GM12892 (cell line): ENCODE results near the gene GPATCH2. TPM values are rescaled to one million over a fixed set of nuclear protein-coding genes. Genes with fewer than 3 reads are reported as not detected.

Experiments
- DNase-seq: peaks from one replicate; pipeline ENCODE4 v3.0.0; 2011; ENCODE audit not compliant: insufficient read length
- FAIRE-seq: peaks from 2 replicates; lab custom pipeline; 2011; peaks lifted over from hg19 to GRCh38; lab: Jason Lieb, UNC
- POLR2A ChIP-seq: IDR thresholded peaks from 2 replicates; pipeline ENCODE4 v1.6.1; 2011; ENCODE audit warnings: low read depth, low read length, control low read depth
- POLR2AphosphoS5 ChIP-seq: IDR thresholded peaks from 2 replicates; pipeline ENCODE4 v1.6.1; 2011; ENCODE audit warnings: low read depth, low read length, control low read depth
- TAF1 ChIP-seq: IDR thresholded peaks from 2 replicates; pipeline ENCODE4 v1.6.1; 2011; ENCODE audit warnings: low read depth, mild to moderate bottlenecking, control low read depth, low read length, borderline replicate concordance
- polyA plus RNA-seq: library from polyadenylated mRNA; unstranded; fragments of >200 nt; gene quantifications from one replicate; pipeline ENCODE4 v1.2.1, GENCODE V29; 2012; ENCODE audit warnings: missing spikeins, inconsistent platforms; ENCODE audit not compliant: missing spikeins

GPATCH2 gene
- polyA plus RNA-seq, result 5.0 TPM

GRCh38 chr1:217630711-217631591 lies at the start of gene GPATCH2, which contains the start of gene SPATA17:
GPATCH2 (minus strand) TSS chr1:217631090; CDS start chr1:217630971, 119 bp downstream.
SPATA17 (plus strand) TSS chr1:217631344; CDS start chr1:217631379, 35 bp downstream.
- FAIRE-seq (peak; percentile 88), DNase-seq (peak; percentile 55)
- peak; percentile 48; the same call in 1 of the 2 replicates for TF ChIP-seq POLR2AphosphoS5
- TF ChIP-seq POLR2A, result peak; percentile 82
- peak; percentile 86; the same call in 1 of the 2 replicates for TF ChIP-seq TAF1

DNA sequence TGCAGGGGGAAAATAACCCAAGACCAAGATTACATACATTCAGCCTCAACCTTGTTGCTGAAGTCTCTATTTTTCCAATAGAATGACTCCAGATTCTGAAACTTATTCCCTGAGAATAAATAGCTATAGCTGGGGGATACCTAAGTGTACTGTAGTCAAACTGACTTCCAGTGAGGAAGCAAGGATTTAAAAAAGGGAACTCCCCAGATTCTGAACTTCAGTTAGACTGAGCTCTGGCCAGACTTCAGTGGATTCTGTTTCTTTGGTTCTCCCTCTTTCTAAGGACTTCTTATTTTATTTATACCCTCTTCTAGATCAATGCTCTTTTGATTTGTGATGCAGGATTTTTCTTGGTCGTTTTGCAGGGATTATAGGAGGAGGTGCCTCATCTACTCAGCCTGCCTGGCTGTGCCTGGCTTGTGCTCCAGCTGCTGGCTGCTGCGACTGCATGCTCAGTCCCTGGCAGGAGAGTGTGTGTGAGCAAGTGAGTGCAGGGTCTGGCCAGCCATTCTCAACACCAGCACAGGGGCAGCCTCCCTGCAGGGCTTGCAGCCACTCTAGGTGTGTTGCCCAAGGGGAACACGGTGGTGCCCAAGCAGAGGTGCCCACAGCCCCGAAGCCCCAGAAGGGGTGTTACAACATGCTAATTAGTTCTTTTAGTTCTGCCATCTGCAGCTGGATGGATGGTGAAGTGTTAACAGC lies 43.3 kb upstream of the GPATCH2 start:
- no peak for DNase-seq

DNA sequence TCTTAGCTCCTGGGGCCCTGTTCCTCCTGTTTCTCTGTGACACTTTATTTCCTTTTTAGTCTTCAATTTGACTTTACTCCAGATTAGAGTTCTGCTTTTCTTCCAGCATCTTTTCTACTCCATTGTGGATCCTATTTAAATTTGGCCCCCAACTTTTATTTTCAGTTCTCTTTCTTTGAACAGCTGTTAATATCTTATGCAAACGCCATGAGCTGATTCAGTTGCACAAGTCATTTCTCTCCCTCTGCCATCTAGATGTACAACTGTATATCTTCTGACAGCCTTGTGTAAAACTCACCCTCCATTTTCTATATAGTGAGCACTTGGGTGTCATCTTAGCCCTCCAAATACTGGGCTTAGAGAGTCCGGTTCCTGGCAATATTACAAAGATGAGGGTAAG lies 42.5 kb upstream of the GPATCH2 start:
- no peak for FAIRE-seq
- DNase-seq, result no peak
- TF ChIP-seq POLR2A (no peak), TAF1 (no peak), POLR2AphosphoS5 (no peak)

More for the DNA sequence above, 43.3 kb upstream of the GPATCH2 start:
- FAIRE-seq, result no peak
- TF ChIP-seq TAF1, result no peak

DNA sequence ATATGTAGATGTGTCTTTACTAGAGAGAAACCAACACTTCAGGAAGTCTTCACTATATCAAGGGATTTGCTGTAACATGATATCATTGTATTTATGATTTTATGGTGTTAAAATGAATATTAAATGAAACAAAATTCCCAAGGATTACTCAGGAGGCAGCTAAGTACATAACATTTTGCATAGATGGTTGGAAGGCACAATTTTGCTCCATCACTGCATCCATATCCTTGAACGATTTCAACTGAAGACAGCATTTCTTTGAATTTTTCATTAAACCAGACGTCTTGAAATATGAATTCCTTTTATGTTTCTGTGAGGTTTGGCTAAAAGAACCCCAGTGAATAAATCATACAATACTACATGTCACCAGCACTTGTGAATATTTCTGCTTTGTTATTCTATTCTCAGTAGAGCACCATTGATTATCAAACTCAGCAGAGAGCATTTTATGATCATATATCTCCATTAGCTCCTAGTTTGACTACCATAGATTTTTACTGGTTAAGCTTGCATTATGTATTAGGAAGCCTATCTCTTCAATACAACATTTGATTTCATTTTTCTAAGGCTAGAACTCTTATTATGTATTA lies 37.6 kb upstream of the GPATCH2 start:
- TF ChIP-seq TAF1 (no peak), POLR2AphosphoS5 (no peak), POLR2A (no peak)
- no peak for FAIRE-seq
- no peak for DNase-seq

- DNase-seq (no peak), FAIRE-seq (peak; percentile 24)
- TF ChIP-seq TAF1, result no peak
- TF ChIP-seq POLR2A, result no peak
- TF ChIP-seq POLR2AphosphoS5, result no peak
Measured at GRCh38 chr1:217661407-217661806, 30.5 kb upstream of the GPATCH2 start.

DNA sequence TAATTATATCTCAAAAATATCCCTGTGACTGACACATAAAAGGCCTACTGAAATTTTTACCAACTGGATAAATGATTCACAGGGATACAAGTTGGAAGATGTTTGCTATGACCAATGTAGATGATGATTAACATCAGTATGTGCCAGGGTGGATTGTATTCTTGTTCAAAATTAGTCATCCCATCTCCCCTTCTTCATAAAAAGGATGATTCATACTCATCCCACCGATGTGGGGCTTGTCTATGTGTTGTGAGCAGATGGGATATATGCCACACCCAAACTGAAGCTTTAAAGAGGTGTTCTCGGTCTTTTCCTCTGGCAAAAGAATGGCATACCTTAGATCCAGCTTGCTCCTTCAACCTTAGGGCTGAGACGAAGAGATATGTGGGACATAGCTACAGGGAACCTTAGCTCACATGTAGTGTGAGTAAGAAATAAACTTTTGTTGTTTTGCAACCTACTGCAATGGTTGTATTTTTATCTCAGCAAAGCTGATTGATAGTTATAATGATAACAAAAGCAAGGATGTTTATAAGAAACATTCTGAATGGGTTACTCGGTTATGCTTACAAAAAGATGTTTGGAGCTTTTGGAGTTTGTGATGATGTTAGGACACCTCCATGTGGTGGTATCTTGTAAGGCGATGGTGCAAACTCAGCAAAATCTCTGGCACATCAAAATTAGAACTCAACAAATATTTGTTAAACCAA lies 29.6 kb upstream of the GPATCH2 start:
- peak; percentile 14 for FAIRE-seq
- DNase-seq, result no peak

DNA sequence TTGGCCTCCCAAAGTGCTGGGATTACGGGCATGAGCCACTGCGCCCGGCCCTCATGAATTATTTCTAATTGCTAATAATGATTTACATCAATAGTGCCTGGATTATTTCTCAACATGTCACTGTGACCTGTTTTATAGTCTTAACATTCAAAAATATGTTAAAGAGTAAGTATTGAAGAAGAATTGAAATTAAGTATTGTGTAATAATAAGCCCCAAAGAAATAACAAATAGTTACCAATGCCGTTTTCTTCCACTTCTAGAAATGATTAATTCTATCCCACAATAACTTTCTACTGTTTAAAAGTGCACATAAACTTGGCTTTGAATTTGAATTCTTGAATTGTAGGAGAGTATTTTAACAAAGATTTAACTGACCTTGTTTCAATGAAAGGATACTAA lies 19.8 kb upstream of the GPATCH2 start:
- DNase-seq (no peak), FAIRE-seq (no peak)
- TF ChIP-seq POLR2A, result no peak

More for the DNA sequence above, 29.6 kb upstream of the GPATCH2 start:
- no peak for TF ChIP-seq POLR2A
- no peak for TF ChIP-seq TAF1
- no peak for TF ChIP-seq POLR2AphosphoS5

- DNase-seq (no peak), FAIRE-seq (no peak)
- no peak for TF ChIP-seq POLR2AphosphoS5
- no peak for TF ChIP-seq POLR2A
- TF ChIP-seq TAF1, result no peak
Measured at GRCh38 chr1:217647791-217648190, 16.9 kb upstream of the GPATCH2 start.

DNA sequence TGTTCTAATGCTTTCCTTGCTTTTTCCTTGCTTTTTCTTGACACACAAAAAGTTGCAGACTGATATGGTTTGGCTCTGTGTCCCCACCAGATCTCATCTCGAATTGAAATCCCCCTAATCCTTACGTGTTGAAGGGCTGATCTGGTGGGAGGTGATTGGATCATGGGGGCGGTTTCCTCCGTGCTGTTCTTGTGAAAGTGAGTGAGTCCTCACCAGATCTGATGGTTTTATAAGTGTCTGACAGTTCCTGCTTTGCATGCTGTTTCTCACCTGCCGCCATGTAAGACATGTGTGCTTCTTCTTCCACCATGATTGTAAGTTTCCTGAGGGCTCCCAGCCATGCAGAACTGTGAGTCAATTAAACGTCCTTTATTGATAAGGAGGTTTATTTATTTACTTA lies 11.6 kb upstream of the GPATCH2 start:
- DNase-seq (no peak), FAIRE-seq (no peak)
- TF ChIP-seq POLR2A (no peak), POLR2AphosphoS5 (no peak)

- FAIRE-seq (no peak), DNase-seq (no peak)
- no peak for TF ChIP-seq POLR2AphosphoS5
- no peak for TF ChIP-seq POLR2A
- TF ChIP-seq TAF1, result no peak
Measured at GRCh38 chr1:217627431-217627830, 3.5 kb downstream of the GPATCH2 start.

DNA sequence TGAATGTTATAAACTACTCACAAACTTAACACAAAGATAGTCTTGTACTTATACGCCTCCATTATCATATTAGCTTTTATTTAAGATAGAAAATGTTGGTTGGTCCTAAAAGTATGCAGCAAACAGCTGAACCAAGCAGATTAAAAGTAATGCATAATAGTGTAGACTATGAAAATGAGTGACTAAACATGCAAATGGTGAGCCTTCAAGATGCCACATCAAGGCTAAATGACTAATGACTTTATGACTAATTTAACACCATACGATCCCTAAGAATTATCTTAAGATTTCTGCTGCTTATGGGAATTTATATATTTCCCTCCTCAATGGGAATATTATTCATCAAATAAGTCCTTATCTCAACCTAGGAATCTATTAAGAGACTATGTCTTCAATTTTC lies 4.6 kb downstream of the GPATCH2 start:
- TF ChIP-seq TAF1 (no peak), POLR2AphosphoS5 (no peak), POLR2A (no peak)
- FAIRE-seq, result no peak
- DNase-seq, result no peak
